IgD-negative memory B cell (primary cell): ENCODE results near the gene KIAA0586. TPM values are rescaled to one million over a fixed set of nuclear protein-coding genes. Genes with fewer than 3 reads are reported as not detected.
"Not testable (repeated sequence)": the region's sequence is repeated elsewhere in the genome, so short reads cannot be mapped to it uniquely, and the experiment has no call there.

Experiments
- H3K27ac Mint-ChIP-seq, 3 donors: one replicate each; pipeline ENCODE4 v1.8.0; 2020 to 2022; ENCODE audit warnings: mild to moderate bottlenecking in 3 of 3, mixed read lengths in 3 of 3, moderate library complexity in 1 of 3
- H3K27me3 Mint-ChIP-seq: one replicate; pipeline ENCODE4 v1.8.0; 2021; ENCODE audit warnings: mixed read lengths
- H3K36me3 Mint-ChIP-seq: one replicate; pipeline ENCODE4 v1.8.0; 2020; ENCODE audit warnings: mild to moderate bottlenecking, mixed read lengths
- H3K4me1 Mint-ChIP-seq, 3 donors: one replicate each; pipeline ENCODE4 v1.8.0; 2020 to 2022; ENCODE audit warnings: mixed read lengths in 3 of 3, mild to moderate bottlenecking in 1 of 3
- H3K4me3 Mint-ChIP-seq, 4 donors: one replicate each; pipeline ENCODE4 v1.8.0; 2020 to 2022; ENCODE audit warnings: mild to moderate bottlenecking in 4 of 4, mixed read lengths in 4 of 4, moderate library complexity in 3 of 4
- H3K9me3 Mint-ChIP-seq, 3 donors: one replicate each; pipeline ENCODE4 v1.8.0; 2020 to 2021; ENCODE audit warnings: mixed read lengths in 3 of 3, mild to moderate bottlenecking in 1 of 3
- polyA plus RNA-seq: library from polyadenylated mRNA; unstranded; fragments of 300-500 nt; fragmentation: Illumina TruSeq; gene quantifications from one replicate; pipeline ENCODE4 v1.2.3, GENCODE V29; 2021

Gene KIAA0586
- polyA plus RNA-seq, 1 donor from 2014 or later, result 17.5 TPM

DNA sequence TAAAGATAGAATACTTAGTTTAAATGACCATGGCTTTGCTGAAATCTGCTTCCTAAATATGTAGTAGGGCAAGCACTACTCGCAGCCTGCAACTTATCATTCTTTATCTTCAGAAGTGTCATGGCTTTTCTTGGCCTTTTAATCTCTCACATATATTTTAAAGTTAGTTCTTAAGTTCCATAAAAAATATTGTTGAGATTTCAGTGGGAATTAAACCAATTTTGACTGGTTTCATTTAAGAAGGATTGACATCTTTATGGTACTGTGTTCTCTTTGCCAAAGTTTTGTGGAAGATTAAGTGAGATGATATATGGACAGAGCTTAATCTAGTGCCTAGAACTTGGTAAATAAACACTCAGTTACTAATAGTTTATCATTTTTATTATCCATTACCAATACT lies 56.7 kb downstream of the KIAA0586 start:
- H3K4me1 Mint-ChIP-seq, result peaks cover 5 to 9% (median 6%) of the 10 kb centered on the region in 3 donors
- peaks cover 17% of the 10 kb centered on the region for H3K36me3 Mint-ChIP-seq
- peaks cover 0 to 7% (median 0%) of the 10 kb centered on the region in 3 donors for H3K9me3 Mint-ChIP-seq
- H3K27ac Mint-ChIP-seq, result no peak overlapping the region
- no peak overlapping the region for H3K4me3 Mint-ChIP-seq
- no peaks in the 10 kb centered on the region for H3K27me3 Mint-ChIP-seq

GRCh38 chr14:58488550-58488949 lies 61.0 kb downstream of the KIAA0586 start:
- H3K27me3 Mint-ChIP-seq, result no peaks in the 10 kb centered on the region
- peaks cover 0 to 7% (median 0%) of the 10 kb centered on the region in 3 donors for H3K9me3 Mint-ChIP-seq
- no peak overlapping the region for H3K4me3 Mint-ChIP-seq
- no peak overlapping the region for H3K27ac Mint-ChIP-seq
- peaks cover 9% of the 10 kb centered on the region for H3K36me3 Mint-ChIP-seq
- peaks cover 0 to 3% (median 0%) of the 10 kb centered on the region in 3 donors for H3K4me1 Mint-ChIP-seq

DNA sequence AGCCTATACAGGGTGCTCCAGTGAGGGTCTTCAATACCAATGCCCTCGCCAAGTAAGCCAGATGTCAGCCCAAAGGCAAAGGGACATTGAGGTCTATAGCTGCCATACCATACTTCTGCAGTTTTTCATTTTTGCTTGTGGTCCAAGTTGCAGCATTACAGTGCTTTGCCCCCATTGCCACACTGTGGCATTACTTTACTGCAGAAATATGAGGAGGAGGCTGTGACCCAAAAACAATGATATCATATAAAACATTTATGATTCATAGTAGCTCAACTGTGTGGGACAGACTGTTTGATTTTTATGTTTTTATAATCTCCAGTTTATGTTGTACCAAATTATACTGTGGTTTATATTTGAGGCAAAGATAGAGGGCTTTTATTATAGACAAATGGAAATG lies 64.1 kb downstream of the KIAA0586 start:
- no peak overlapping the region for H3K27ac Mint-ChIP-seq
- H3K27me3 Mint-ChIP-seq, result no peaks in the 10 kb centered on the region
- H3K36me3 Mint-ChIP-seq, result peaks cover 3% of the 10 kb centered on the region
- no peak overlapping the region for H3K4me3 Mint-ChIP-seq
- H3K4me1 Mint-ChIP-seq, result no peaks in the 10 kb centered on the region
- no peaks in the 10 kb centered on the region for H3K9me3 Mint-ChIP-seq

GRCh38 chr14:58492044-58492443 lies 64.5 kb downstream of the KIAA0586 start:
- no peaks in the 10 kb centered on the region for H3K9me3 Mint-ChIP-seq
- H3K4me1 Mint-ChIP-seq, result no peaks in the 10 kb centered on the region
- no peak overlapping the region for H3K4me3 Mint-ChIP-seq
- peaks cover 3% of the 10 kb centered on the region for H3K36me3 Mint-ChIP-seq
- no peaks in the 10 kb centered on the region for H3K27me3 Mint-ChIP-seq
- H3K27ac Mint-ChIP-seq, result no peak overlapping the region

DNA sequence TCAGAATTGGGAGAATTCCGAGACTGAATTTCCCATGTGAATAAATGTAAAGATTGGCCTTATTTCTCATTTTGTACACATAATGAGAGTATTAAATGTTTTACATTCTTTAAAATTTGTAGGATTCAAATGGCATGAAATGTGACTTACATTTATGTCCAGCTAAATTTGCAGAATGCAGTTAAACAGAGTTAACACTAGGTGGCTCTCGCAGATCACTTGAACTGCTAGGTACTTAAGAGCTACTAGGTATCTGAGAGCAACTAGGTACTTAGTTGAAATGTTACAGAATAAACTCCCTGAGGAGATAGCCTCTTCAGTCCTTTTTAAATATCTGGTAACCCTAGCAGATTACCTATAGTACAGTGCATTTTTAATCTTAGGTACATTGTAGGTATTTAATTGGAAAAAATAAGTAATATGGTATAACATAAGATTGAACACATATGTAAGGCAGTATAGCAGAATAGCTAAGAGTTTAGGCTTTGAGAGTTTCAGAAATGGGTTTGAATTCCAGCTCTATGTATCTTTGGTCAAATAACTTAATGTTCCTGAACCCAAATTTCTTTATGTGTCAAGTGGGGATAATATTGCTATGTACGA lies 73.8 kb downstream of the KIAA0586 start:
- H3K4me3 Mint-ChIP-seq, result no peak overlapping the region
- no peaks in the 10 kb centered on the region for H3K4me1 Mint-ChIP-seq
- H3K27me3 Mint-ChIP-seq, result no peaks in the 10 kb centered on the region
- H3K9me3 Mint-ChIP-seq, result no peaks in the 10 kb centered on the region
- peaks cover 1% of the 10 kb centered on the region for H3K36me3 Mint-ChIP-seq
- H3K27ac Mint-ChIP-seq, result no peak overlapping the region

DNA sequence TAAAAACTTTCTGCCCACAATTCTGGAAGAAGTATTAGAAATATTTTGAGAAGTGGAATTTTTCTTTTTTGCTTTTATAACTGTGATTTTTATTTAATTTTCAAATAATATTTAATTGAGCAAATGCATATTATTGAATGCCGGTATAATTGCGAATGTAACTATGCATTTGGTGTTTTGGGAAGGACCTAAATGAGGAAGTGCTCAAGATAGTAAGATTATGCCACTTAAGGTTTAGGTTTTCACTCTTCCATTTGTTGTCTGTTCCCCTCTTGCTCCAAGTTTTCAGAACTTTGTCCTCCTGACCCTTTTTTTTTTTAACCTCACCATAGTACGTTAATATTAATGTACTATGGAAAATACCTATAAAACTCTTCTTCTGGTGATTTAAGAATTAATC lies 85.8 kb downstream of the KIAA0586 start:
- peaks cover 0 to 10% (median 0%) of the 10 kb centered on the region in 3 donors for H3K9me3 Mint-ChIP-seq

DNA sequence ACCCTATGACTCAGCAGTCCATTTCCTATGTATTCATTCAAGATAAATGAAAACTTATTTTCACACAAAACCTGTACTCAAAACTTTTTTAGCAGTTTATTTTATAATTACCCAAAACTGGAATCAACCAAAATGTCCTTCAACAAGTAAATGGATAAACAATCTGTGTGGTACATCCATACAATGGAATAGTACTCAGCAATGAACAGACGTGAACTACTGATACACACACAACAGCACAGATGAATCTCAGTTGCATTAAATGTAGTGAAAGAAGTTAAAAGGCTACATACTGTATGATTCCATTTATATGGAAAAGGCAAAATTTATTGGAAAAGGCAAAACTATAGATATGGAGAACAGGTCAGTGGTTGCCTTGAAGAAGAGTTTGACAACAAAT lies 90.1 kb downstream of the KIAA0586 start:
- Mint-ChIP-seq H3K36me3 (peaks cover 38% of the 10 kb centered on the region), H3K27ac (no peak overlapping the region), H3K4me1 (no peaks in the 10 kb centered on the region), H3K9me3 (peaks cover 0 to 10% (median 0%) of the 10 kb centered on the region in 3 donors), H3K4me3 (no peak overlapping the region), H3K27me3 (no peaks in the 10 kb centered on the region)

More for the DNA sequence above, 85.8 kb downstream of the KIAA0586 start:
- peaks cover 23% of the 10 kb centered on the region for H3K36me3 Mint-ChIP-seq
- no peak overlapping the region for H3K4me3 Mint-ChIP-seq
- H3K27me3 Mint-ChIP-seq, result no peaks in the 10 kb centered on the region
- no peaks in the 10 kb centered on the region for H3K4me1 Mint-ChIP-seq
- no peak overlapping the region for H3K27ac Mint-ChIP-seq

GRCh38 chr14:58525691-58526090 lies 98.2 kb downstream of the KIAA0586 start:
- H3K27me3 Mint-ChIP-seq, H3K27ac Mint-ChIP-seq, H3K4me3 Mint-ChIP-seq, H3K4me1 Mint-ChIP-seq: not testable (repeated sequence)
- Mint-ChIP-seq H3K9me3 (peaks cover 6 to 25% (median 10%) of the 10 kb centered on the region in 3 donors), H3K36me3 (peaks cover 13% of the 10 kb centered on the region)

DNA sequence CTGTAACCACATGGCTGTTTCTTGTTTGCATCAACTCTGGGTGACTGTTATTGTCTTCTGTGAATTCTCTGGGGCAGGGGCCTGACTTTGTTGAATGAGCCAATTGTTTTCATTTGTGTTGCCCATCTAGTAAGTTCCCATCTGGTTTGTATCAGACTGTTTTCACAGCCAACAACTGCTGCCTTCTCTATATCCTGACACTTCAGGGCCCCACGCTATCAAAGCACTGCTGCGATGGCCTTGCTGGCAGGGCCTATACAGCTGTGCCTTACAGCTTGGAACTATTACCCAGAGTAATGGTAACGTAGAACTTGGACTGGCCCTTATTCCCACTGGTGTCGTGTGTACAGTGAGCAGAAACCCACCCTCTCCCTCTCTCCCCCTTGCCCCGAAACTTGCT lies 105.9 kb downstream of the KIAA0586 start:
- peaks cover 6 to 14% (median 10%) of the 10 kb centered on the region in 3 donors for H3K9me3 Mint-ChIP-seq
- H3K27ac Mint-ChIP-seq, result peak overlapping the region in 1 of 3 donors; percentile 20
- H3K36me3 Mint-ChIP-seq, result peaks cover 2% of the 10 kb centered on the region
- H3K4me1 Mint-ChIP-seq, result peaks cover 0 to 2% (median 0%) of the 10 kb centered on the region in 3 donors
- no peak overlapping the region for H3K4me3 Mint-ChIP-seq
- no peaks in the 10 kb centered on the region for H3K27me3 Mint-ChIP-seq

GRCh38 chr14:58535044-58535443 lies 107.5 kb downstream of the KIAA0586 start:
- Mint-ChIP-seq H3K36me3 (peaks cover 2% of the 10 kb centered on the region), H3K4me1 (peaks cover 0 to 2% (median 0%) of the 10 kb centered on the region in 3 donors), H3K27ac (no peak overlapping the region), H3K9me3 (peaks cover 1 to 4% (median 2%) of the 10 kb centered on the region in 3 donors), H3K4me3 (no peak overlapping the region), H3K27me3 (no peaks in the 10 kb centered on the region)

- Mint-ChIP-seq H3K27me3 (no peaks in the 10 kb centered on the region), H3K9me3 (peaks cover 0 to 2% (median 0%) of the 10 kb centered on the region in 3 donors), H3K4me1 (peaks cover 0 to 2% (median 0%) of the 10 kb centered on the region in 3 donors), H3K4me3 (no peak overlapping the region), H3K27ac (no peak overlapping the region), H3K36me3 (peaks cover 2% of the 10 kb centered on the region)
These were observed 109.5 kb downstream of the KIAA0586 start for GRCh38 chr14:58537004-58537403.

- H3K4me3 Mint-ChIP-seq, result no peak overlapping the region
- peaks cover 15% of the 10 kb centered on the region for H3K36me3 Mint-ChIP-seq
- H3K4me1 Mint-ChIP-seq, result no peaks in the 10 kb centered on the region
- H3K27ac Mint-ChIP-seq, result no peak overlapping the region
- H3K27me3 Mint-ChIP-seq, result no peaks in the 10 kb centered on the region
- peaks cover 0 to 4% (median 4%) of the 10 kb centered on the region in 3 donors for H3K9me3 Mint-ChIP-seq
These were observed 113.5 kb downstream of the KIAA0586 start for GRCh38 chr14:58540749-58541632.

- Mint-ChIP-seq H3K27me3 (no peaks in the 10 kb centered on the region), H3K4me3 (no peak overlapping the region), H3K4me1 (no peaks in the 10 kb centered on the region), H3K9me3 (peaks cover 0 to 4% (median 2%) of the 10 kb centered on the region in 3 donors), H3K27ac (no peak overlapping the region), H3K36me3 (peaks cover 13% of the 10 kb centered on the region)
These were observed 114.1 kb downstream of the KIAA0586 start for GRCh38 chr14:58541633-58542022.

GRCh38 chr14:58543253-58543652 lies 115.7 kb downstream of the KIAA0586 start:
- no peak overlapping the region for H3K4me3 Mint-ChIP-seq
- H3K9me3 Mint-ChIP-seq, result peaks cover 0 to 4% (median 2%) of the 10 kb centered on the region in 3 donors
- no peak overlapping the region for H3K27ac Mint-ChIP-seq
- no peaks in the 10 kb centered on the region for H3K27me3 Mint-ChIP-seq
- no peaks in the 10 kb centered on the region for H3K4me1 Mint-ChIP-seq
- peaks cover 13% of the 10 kb centered on the region for H3K36me3 Mint-ChIP-seq

GRCh38 chr14:58547649-58548048 lies 120.1 kb downstream of the KIAA0586 start:
- H3K27me3 Mint-ChIP-seq, result no peaks in the 10 kb centered on the region
- peaks cover 11% of the 10 kb centered on the region for H3K36me3 Mint-ChIP-seq

More at GRCh38 chr14:58547649-58548048, 120.1 kb downstream of the KIAA0586 start:
- Mint-ChIP-seq H3K4me1 (peaks cover 0 to 1% (median 0%) of the 10 kb centered on the region in 3 donors), H3K27ac (no peak overlapping the region), H3K9me3 (peaks cover 0 to 4% (median 2%) of the 10 kb centered on the region in 3 donors), H3K4me3 (no peak overlapping the region)
